HL-60 (cell line): Measurements from ENCODE around the gene DNAH1.

Experiments
- CTCF ChIP-seq: IDR thresholded peaks from one replicate; pipeline ENCODE4 v1.5.1; 2011; ENCODE audit warnings: low read length, control low read depth, inconsistent platforms; ENCODE audit not compliant: insufficient read depth
- GABPA ChIP-seq: IDR thresholded peaks from 2 replicates; pipeline ENCODE4 v1.6.1; 2012; ENCODE audit warnings: low read depth
- POLR2AphosphoS5 ChIP-seq: IDR thresholded peaks from 2 replicates; pipeline ENCODE4 v1.6.1; 2012; ENCODE audit warnings: low read depth
- REST ChIP-seq: IDR thresholded peaks from 2 replicates; pipeline ENCODE4 v1.6.1; 2012; ENCODE audit warnings: low read depth; ENCODE audit not compliant: insufficient replicate concordance
- SPI1 ChIP-seq: IDR thresholded peaks from 2 replicates; pipeline ENCODE4 v1.6.1; 2012; ENCODE audit warnings: low read depth, mild to moderate bottlenecking, borderline replicate concordance

- peak; percentile 18 for TF ChIP-seq CTCF
- peak; percentile 96 for TF ChIP-seq POLR2AphosphoS5
- TF ChIP-seq GABPA: no peak
- TF ChIP-seq REST: peak; percentile 70
- no peak for TF ChIP-seq SPI1
Observed at GRCh38 chr3:52278510-52279069, 37.5 kb upstream of the DNAH1 start, which contains the start of gene WDR82.
